ENCODE measurements around the gene ZBTB46. TPM values are rescaled to one million over a fixed set of nuclear protein-coding genes. Genes with fewer than 3 reads are reported as not detected.
A peak's percentile ranks its signal among the peaks of the same experiment; 100 is the strongest.
"Not testable (repeated sequence)": the region's sequence is repeated elsewhere in the genome, so short reads cannot be mapped to it uniquely, and the experiment has no call there.

ZBTB46 gene
- total RNA-seq, 6 experiments from 2014 or later = 0.38 to 1.1 (median 0.64) TPM

- Mint-ChIP-seq H3K9me3 (no peaks in the 10 kb centered on the region), H3K27me3 (ENCODE audit: insufficient read depth) (peaks cover 3% of the 10 kb centered on the region), H3K27ac (peak overlapping the region; percentile 91), H3K36me3 (ENCODE audit: low read depth) (peaks cover 30% of the 10 kb centered on the region), H3K4me3 (no peak overlapping the region), H3K4me1 (ENCODE audit: low read depth) (peaks cover 18% of the 10 kb centered on the region)
- peak; percentile 76 for DNase-seq
- no peak for TF ChIP-seq CTCF (IDR thresholded peaks at IDR 0.05)
Measured at GRCh38 chr20:63873477-63873971, 42.5 kb upstream of the ZBTB46 start.

GRCh38 chr20:63868264-63868663 is 37.2 kb upstream of the ZBTB46 start:
- peaks cover 39% of the 10 kb centered on the region for H3K36me3 Mint-ChIP-seq (ENCODE audit: low read depth)
- peak overlapping the region; percentile 51; the same call in 1 of the 2 replicates for H3K27ac Mint-ChIP-seq
- H3K4me1 Mint-ChIP-seq (ENCODE audit: low read depth) = peaks cover 35% of the 10 kb centered on the region
- DNase-seq = no peak
- H3K9me3 Mint-ChIP-seq = no peaks in the 10 kb centered on the region
- H3K4me3 Mint-ChIP-seq = no peak overlapping the region; the same call in 1 of the 2 replicates
- H3K27me3 Mint-ChIP-seq (ENCODE audit: insufficient read depth) = peaks cover 3% of the 10 kb centered on the region
- TF ChIP-seq CTCF (IDR thresholded peaks at IDR 0.05) = no peak

- not testable (repeated sequence) for DNase-seq; H3K9me3 Mint-ChIP-seq; H3K27ac Mint-ChIP-seq; H3K27me3 Mint-ChIP-seq (ENCODE audit: insufficient read depth)
- H3K4me1 Mint-ChIP-seq (ENCODE audit: low read depth) = peaks cover 29% of the 10 kb centered on the region
- H3K4me3 Mint-ChIP-seq = peak overlapping the region; percentile 97
- H3K36me3 Mint-ChIP-seq (ENCODE audit: low read depth) = peaks cover 30% of the 10 kb centered on the region
Measured at GRCh38 chr20:63867042-63867441, 36.0 kb upstream of the ZBTB46 start.

GRCh38 chr20:63864978-63865640 is 34.0 kb upstream of the ZBTB46 start, which contains the start of gene TPD52L2:
TSS of gene TPD52L2 (plus strand) at chr20:63865270. CDS start at chr20:63865366, 96 bp downstream.
- TF ChIP-seq CTCF (IDR thresholded peaks at IDR 0.05) = no peak
- H3K27me3 Mint-ChIP-seq (ENCODE audit: insufficient read depth) = no peaks in the 10 kb centered on the region; the same call in 1 of the 2 replicates

GRCh38 chr20:63864545-63864977 is 33.5 kb upstream of the ZBTB46 start:
- peak; percentile 28; the same call in 1 of the 2 replicates for TF ChIP-seq CTCF (IDR thresholded peaks at IDR 0.05)
- Mint-ChIP-seq H3K27me3 (ENCODE audit: insufficient read depth) (no peaks in the 10 kb centered on the region; the same call in 1 of the 2 replicates), H3K36me3 (ENCODE audit: low read depth) (peaks cover 34% of the 10 kb centered on the region), H3K9me3 (no peaks in the 10 kb centered on the region), H3K4me1 (ENCODE audit: low read depth) (peaks cover 26% of the 10 kb centered on the region), H3K4me3 (peak overlapping the region; percentile 97), H3K27ac (peak overlapping the region; percentile 99)
- DNase-seq = no peak

More at GRCh38 chr20:63864978-63865640, 34.0 kb upstream of the ZBTB46 start, which contains the start of gene TPD52L2:
- peak; percentile 98 for DNase-seq
- no peaks in the 10 kb centered on the region for H3K9me3 Mint-ChIP-seq
- H3K4me3 Mint-ChIP-seq = peak within 1 kb of the TSS; percentile 97
- peak within 1 kb of the TSS; percentile 99 for H3K27ac Mint-ChIP-seq
- peaks cover 35% of the 10 kb centered on the region for H3K36me3 Mint-ChIP-seq (ENCODE audit: low read depth)
- H3K4me1 Mint-ChIP-seq (ENCODE audit: low read depth) = peaks cover 26% of the 10 kb centered on the region
